Chondrocyte (in vitro differentiated cells): ENCODE measurements around the gene BTBD8. TPM values are rescaled to one million over a fixed set of nuclear protein-coding genes. Genes with fewer than 3 reads are reported as not detected.

ENCODE experiments used
- DNase-seq: peaks from one replicate; pipeline ENCODE4 v3.0.0; 2021; ENCODE audit warnings: mixed read lengths, low spot score
- H3K27ac Mint-ChIP-seq: one replicate; pipeline ENCODE4 v1.8.0; 2021; ENCODE audit warnings: mild to moderate bottlenecking, moderate library complexity, mixed read lengths; ENCODE audit not compliant: unreplicated experiment
- H3K27me3 Mint-ChIP-seq: 2 replicates; pipeline ENCODE4 v1.8.0; 2021; ENCODE audit warnings: low read depth, mixed read lengths
- H3K36me3 Mint-ChIP-seq: 2 replicates; pipeline ENCODE4 v1.8.0; 2021; ENCODE audit warnings: low read depth, mixed read lengths
- H3K4me1 Mint-ChIP-seq: 2 replicates; pipeline ENCODE4 v1.8.0; 2021; ENCODE audit warnings: low read depth, mild to moderate bottlenecking, mixed read lengths
- H3K4me3 Mint-ChIP-seq: one replicate; pipeline ENCODE4 v1.8.0; 2021; ENCODE audit warnings: mild to moderate bottlenecking, moderate library complexity, mixed read lengths; ENCODE audit not compliant: unreplicated experiment
- H3K9me3 Mint-ChIP-seq: 2 replicates; pipeline ENCODE4 v1.8.0; 2021; ENCODE audit warnings: low read depth, mixed read lengths
- total RNA-seq: library from RNA; stranded (reverse); gene quantifications from 3 replicates; pipeline ENCODE4 v1.2.1, GENCODE V29; 2021
- TF ChIP-seq, protein P1 (sequence below): fragments of 200-600 bp; sonication (generic); IDR thresholded peaks from 2 replicates; pipeline ENCODE4 v1.5.0; 2021; ENCODE audit warnings: antibody characterized with exemption, mild to moderate bottlenecking, moderate library complexity

BTBD8 gene
- total RNA-seq, 1 donor from 2014 or later = 2.3 TPM

DNA sequence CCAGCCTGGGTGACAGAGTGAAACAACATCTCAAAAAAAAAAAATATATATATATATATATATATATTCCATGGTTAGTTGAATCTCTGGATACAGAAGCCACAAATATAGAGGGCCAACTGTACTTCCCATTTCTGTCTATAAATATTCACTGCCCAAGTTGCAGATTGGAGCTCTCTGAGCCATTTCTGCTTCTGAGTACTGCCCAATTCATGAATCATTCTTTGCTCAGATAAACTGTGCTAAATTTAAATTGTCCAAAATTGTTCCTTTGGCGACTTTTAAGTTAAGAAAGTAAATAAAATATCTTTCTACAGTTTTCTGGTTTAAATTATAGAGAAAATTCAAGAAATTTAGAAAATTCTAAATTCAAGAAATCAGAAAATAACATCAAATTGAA, 114.4 kb downstream of the BTBD8 start:
- Mint-ChIP-seq H3K36me3 (no peaks in the 10 kb centered on the region), H3K9me3 (no peaks in the 10 kb centered on the region), H3K4me3 (no peak overlapping the region), H3K27me3 (no peaks in the 10 kb centered on the region), H3K4me1 (no peaks in the 10 kb centered on the region), H3K27ac (no peak overlapping the region)
- DNase-seq = no peak
- TF ChIP-seq, protein P1, sequence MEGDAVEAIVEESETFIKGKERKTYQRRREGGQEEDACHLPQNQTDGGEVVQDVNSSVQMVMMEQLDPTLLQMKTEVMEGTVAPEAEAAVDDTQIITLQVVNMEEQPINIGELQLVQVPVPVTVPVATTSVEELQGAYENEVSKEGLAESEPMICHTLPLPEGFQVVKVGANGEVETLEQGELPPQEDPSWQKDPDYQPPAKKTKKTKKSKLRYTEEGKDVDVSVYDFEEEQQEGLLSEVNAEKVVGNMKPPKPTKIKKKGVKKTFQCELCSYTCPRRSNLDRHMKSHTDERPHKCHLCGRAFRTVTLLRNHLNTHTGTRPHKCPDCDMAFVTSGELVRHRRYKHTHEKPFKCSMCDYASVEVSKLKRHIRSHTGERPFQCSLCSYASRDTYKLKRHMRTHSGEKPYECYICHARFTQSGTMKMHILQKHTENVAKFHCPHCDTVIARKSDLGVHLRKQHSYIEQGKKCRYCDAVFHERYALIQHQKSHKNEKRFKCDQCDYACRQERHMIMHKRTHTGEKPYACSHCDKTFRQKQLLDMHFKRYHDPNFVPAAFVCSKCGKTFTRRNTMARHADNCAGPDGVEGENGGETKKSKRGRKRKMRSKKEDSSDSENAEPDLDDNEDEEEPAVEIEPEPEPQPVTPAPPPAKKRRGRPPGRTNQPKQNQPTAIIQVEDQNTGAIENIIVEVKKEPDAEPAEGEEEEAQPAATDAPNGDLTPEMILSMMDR = no peak

DNA sequence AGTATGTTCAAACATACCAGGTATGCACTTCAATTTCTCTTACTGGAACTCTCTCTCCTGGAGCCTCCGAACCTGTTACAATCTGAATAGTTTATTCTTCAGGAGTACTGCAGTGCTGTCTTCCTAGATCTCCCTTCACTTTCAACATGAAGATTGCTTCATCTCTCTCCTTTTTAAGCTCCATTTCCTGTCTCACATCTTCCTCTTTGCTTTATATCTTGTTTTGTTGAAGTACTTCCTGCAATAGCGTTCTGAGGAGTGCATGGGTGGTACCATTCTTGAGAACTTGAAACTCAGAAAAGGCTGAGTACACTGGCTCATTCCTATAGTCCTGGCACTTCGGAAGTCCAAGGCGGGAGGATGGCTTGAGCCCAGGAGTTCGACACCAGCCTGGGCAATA, 121.8 kb downstream of the BTBD8 start:
- H3K27me3 Mint-ChIP-seq = no peaks in the 10 kb centered on the region
- no peaks in the 10 kb centered on the region for H3K36me3 Mint-ChIP-seq
- peaks cover 3% of the 10 kb centered on the region for H3K9me3 Mint-ChIP-seq
- H3K4me3 Mint-ChIP-seq = no peak overlapping the region
- H3K4me1 Mint-ChIP-seq = no peaks in the 10 kb centered on the region
- DNase-seq = no peak
- H3K27ac Mint-ChIP-seq = no peak overlapping the region
- TF ChIP-seq, protein P1 = no peak

DNA sequence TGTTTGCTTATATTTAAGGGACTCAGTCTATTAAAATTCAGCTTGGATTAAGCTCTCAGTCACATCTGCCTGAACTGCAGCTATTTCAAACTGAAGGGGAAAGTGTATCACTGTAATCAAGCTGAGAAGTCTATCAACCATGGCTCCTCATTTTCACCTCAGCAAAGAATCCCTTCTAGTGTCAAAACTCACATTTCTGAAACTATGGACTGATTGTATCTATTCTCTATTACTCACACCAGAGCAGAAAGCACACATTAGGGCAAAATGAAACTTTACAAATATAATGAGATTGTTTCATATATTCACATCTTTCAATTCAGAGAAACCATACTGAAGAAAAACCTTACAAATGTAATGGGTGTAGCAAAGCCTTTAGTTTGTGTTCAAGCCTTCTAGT, 123.0 kb downstream of the BTBD8 start:
- Mint-ChIP-seq H3K9me3 (peaks cover 3% of the 10 kb centered on the region), H3K36me3 (no peaks in the 10 kb centered on the region), H3K27ac (no peak overlapping the region), H3K4me1 (no peaks in the 10 kb centered on the region), H3K4me3 (no peak overlapping the region), H3K27me3 (no peaks in the 10 kb centered on the region)
- TF ChIP-seq, protein P1 = no peak
- DNase-seq = no peak

DNA sequence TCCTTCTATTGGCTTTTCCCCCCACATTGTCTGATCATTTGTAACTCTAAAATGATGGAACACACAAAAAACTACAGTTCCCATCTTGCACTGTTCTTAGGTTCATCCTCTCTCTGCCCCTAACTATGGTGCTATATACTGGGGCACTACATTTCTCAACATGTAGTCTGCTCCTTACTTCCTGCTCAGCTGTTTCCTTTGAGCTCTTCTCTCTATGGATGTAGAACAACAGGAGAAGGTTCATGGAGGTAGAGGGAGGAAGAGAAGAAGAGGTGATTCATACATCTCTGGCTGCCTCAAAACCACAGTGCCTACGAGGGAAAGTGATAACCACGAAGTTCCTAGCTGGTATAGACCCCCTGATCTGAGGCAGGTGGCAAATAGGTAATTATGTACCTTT, 130.6 kb downstream of the BTBD8 start:
- Mint-ChIP-seq H3K4me1 (peaks cover 14% of the 10 kb centered on the region), H3K27me3 (peaks cover 1% of the 10 kb centered on the region), H3K9me3 (no peaks in the 10 kb centered on the region), H3K27ac (peak overlapping the region; percentile 85), H3K4me3 (no peak overlapping the region), H3K36me3 (no peaks in the 10 kb centered on the region)
- no peak for DNase-seq
- TF ChIP-seq, protein P1 = no peak

DNA sequence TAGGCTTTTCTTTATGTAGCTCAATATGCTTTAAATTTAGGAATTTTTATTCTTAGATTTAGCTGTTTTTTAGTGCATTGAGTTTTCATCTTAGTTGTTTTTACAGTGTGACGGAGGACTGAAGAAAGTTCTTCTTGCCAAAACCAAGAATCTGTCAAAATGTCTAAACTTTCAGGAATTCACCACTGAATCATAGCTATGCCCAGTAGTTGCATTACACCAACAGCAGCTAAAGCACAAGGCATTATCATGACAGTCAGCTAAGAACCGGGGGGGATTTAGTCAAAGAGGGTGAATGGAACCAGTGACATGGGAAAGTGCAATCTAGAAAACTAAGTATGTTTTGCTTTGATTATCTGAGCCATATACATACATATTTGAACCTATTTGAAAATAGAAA, 131.0 kb downstream of the BTBD8 start:
- no peak overlapping the region for H3K4me3 Mint-ChIP-seq
- DNase-seq = no peak

More for the DNA sequence above, 131.0 kb downstream of the BTBD8 start:
- Mint-ChIP-seq H3K27me3 (peaks cover 5% of the 10 kb centered on the region), H3K4me1 (peaks cover 14% of the 10 kb centered on the region), H3K27ac (peak overlapping the region; percentile 85), H3K36me3 (no peaks in the 10 kb centered on the region), H3K9me3 (no peaks in the 10 kb centered on the region)
- TF ChIP-seq, protein P1 = no peak
